HEK293 (cell line): ENCODE results near the gene SYDE2.

ENCODE experiments used
- CTCF ChIP-seq: fragments of 450-650 bp; formaldehyde crosslinking; IDR thresholded peaks from 2 replicates; pipeline ENCODE4 v1.5.1; 2016; ENCODE audit warnings: missing biosample characterization, missing genetic modification characterization
- ZBTB1 ChIP-seq: fragments of 450-650 bp; formaldehyde crosslinking; IDR thresholded peaks from 2 replicates; pipeline ENCODE4 v1.5.1; 2016; ENCODE audit warnings: missing biosample characterization, missing genetic modification characterization
- ZNF223 ChIP-seq: fragments of 450-650 bp; formaldehyde crosslinking; IDR thresholded peaks from 2 replicates; pipeline ENCODE4 v1.5.1; 2016; ENCODE audit warnings: missing biosample characterization, missing genetic modification characterization
- ZNF792 ChIP-seq: fragments of 450-650 bp; formaldehyde crosslinking; IDR thresholded peaks from 2 replicates; pipeline ENCODE4 v1.5.1; 2016; ENCODE audit warnings: missing biosample characterization, missing genetic modification characterization

GRCh38 chr1:85128316-85128715 is 72.5 kb downstream of the SYDE2 start:
- no peak for TF ChIP-seq ZNF792
- no peak for TF ChIP-seq ZBTB1 (tag by site-specific recombination)
- no peak for TF ChIP-seq CTCF
- TF ChIP-seq ZNF223, result no peak
